K562 treated with DMSO at 1 percent for 48 hours (cell line): ENCODE results near the gene ADRA1B. TPM values are rescaled to one million over a fixed set of nuclear protein-coding genes. Genes with fewer than 3 reads are reported as not detected.

ENCODE experiments used
- total RNA-seq: library from RNA; unstranded; fragments of 300-600 nt; gene quantifications from 2 replicates; pipeline ENCODE4 v1.2.3, GENCODE V29; 2022; ENCODE audit warnings: low replicate concordance; ENCODE audit errors: extremely low read depth

ADRA1B gene
- total RNA-seq, result not detected in 2 replicates

GRCh38 chr5:159915904-159916840 is at the start of gene ADRA1B:
TSS of gene ADRA1B (plus strand) at chr5:159916482. CDS start at chr5:159916906, 424 bp downstream.

GRCh38 chr5:160008877-160009590 is 92.8 kb downstream of the ADRA1B start, which contains the start of gene TTC1:
TSS of gene TTC1 (plus strand) at chr5:160009139. CDS start at chr5:160010529, 1,390 bp downstream.

Other genes with a start within 250 kb of the ADRA1B start
- gene TTC1, start 92.7 kb downstream of the ADRA1B start, total RNA-seq, result not detected in 2 replicates
- gene PWWP2A, start 203.0 kb downstream of the ADRA1B start, total RNA-seq, result not detected in 2 replicates